ENCODE results near the gene LTBP2. TPM values are rescaled to one million over a fixed set of nuclear protein-coding genes. Genes with fewer than 3 reads are reported as not detected.

Gene LTBP2
- total and polyA plus RNA-seq, 7 donors = 0.46 to 71.2 (median 12.1) TPM

- no peak overlapping the region for H3K4me3 ChIP-seq
- no peak overlapping the region for H3K27ac ChIP-seq
- no peak for DNase-seq
- H3K36me3 ChIP-seq = no peaks in the 10 kb centered on the region
- H3K4me1 ChIP-seq = no peaks in the 10 kb centered on the region
- no peaks in the 10 kb centered on the region for H3K9me3 ChIP-seq
- intact Hi-C loops (cut with DNase I) = no loop called here
- TF ChIP-seq CTCF (IDR thresholded peaks at IDR 0.05) = no peak
- no peak for TF ChIP-seq EP300 (IDR thresholded peaks at IDR 0.05)
- no peak for TF ChIP-seq POLR2A (IDR thresholded peaks at IDR 0.05)
- no peak for TF ChIP-seq POLR2AphosphoS5 (IDR thresholded peaks at IDR 0.05)
- H3K27me3 ChIP-seq = no peaks in the 10 kb centered on the region
- WGBS, 2 donors = 71 to 84% methylated on average over 10 of the region's 10 CpGs
These were observed 84.2 kb downstream of the LTBP2 start for GRCh38 chr14:74527736-74528280.

- TF ChIP-seq CTCF (IDR thresholded peaks at IDR 0.05) (no peak), EP300 (IDR thresholded peaks at IDR 0.05) (no peak), POLR2AphosphoS5 (IDR thresholded peaks at IDR 0.05) (no peak), POLR2A (IDR thresholded peaks at IDR 0.05) (no peak)
- no peaks in the 10 kb centered on the region for H3K27me3 ChIP-seq
- no peak overlapping the region for H3K4me3 ChIP-seq
- WGBS, 2 donors = 74 to 79% methylated on average over 10 of the region's 10 CpGs
- H3K36me3 ChIP-seq = no peaks in the 10 kb centered on the region
- H3K27ac ChIP-seq = no peak overlapping the region
- no peak for DNase-seq
- intact Hi-C loops (cut with DNase I) = no loop called here
- no peaks in the 10 kb centered on the region for H3K4me1 ChIP-seq
- H3K9me3 ChIP-seq = no peaks in the 10 kb centered on the region
These were observed 85.0 kb downstream of the LTBP2 start for GRCh38 chr14:74526854-74527585.

DNA sequence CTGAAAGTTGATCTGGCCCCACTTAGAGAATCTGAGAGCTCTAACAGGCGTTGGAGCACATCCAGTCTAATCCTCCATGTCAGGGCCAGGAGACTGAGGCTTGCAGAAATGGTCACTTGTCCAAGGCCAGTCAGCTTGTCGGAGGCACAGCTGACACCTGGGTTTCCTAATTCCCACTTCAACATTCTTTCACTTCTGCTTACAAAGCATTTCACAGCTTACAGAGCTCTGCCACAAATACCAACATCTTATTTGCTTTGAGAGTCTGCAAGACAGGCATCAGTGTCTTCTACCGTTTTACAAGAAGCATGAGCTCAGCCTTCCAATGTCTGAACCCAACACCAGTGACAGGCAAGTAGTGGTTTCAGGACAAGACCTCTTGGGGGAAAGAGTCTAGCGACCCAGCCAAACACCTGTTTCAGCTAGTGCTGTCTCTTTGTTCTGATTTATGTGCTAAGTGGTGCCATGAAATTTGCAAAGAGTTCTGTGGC is 86.6 kb downstream of the LTBP2 start:
- WGBS, 2 donors = 46 to 50% methylated on average over 4 of the region's 4 CpGs
- Histone ChIP-seq H3K4me3 (no peak overlapping the region), H3K27ac (no peak overlapping the region), H3K27me3 (no peaks in the 10 kb centered on the region), H3K9me3 (no peaks in the 10 kb centered on the region), H3K4me1 (no peaks in the 10 kb centered on the region), H3K36me3 (no peaks in the 10 kb centered on the region)
- no peak for TF ChIP-seq EP300 (IDR thresholded peaks at IDR 0.05)
- no peak for TF ChIP-seq POLR2AphosphoS5 (IDR thresholded peaks at IDR 0.05)
- DNase-seq = no peak
- intact Hi-C loops (cut with DNase I) = no loop called here

- H3K27ac ChIP-seq = no peak overlapping the region
- H3K27me3 ChIP-seq = no peaks in the 10 kb centered on the region
- intact Hi-C loops (cut with DNase I) = no loop called here
- H3K9me3 ChIP-seq = no peaks in the 10 kb centered on the region
- H3K36me3 ChIP-seq = no peaks in the 10 kb centered on the region
- no peak for DNase-seq
- H3K4me1 ChIP-seq = no peaks in the 10 kb centered on the region
- no peak overlapping the region for H3K4me3 ChIP-seq
- TF ChIP-seq EP300 (IDR thresholded peaks at IDR 0.05) = no peak
- no peak for TF ChIP-seq CTCF (IDR thresholded peaks at IDR 0.05)
- TF ChIP-seq POLR2AphosphoS5 (IDR thresholded peaks at IDR 0.05) = no peak
- TF ChIP-seq POLR2A (IDR thresholded peaks at IDR 0.05) = no peak
These were observed 87.3 kb downstream of the LTBP2 start for GRCh38 chr14:74524812-74525135.

DNA sequence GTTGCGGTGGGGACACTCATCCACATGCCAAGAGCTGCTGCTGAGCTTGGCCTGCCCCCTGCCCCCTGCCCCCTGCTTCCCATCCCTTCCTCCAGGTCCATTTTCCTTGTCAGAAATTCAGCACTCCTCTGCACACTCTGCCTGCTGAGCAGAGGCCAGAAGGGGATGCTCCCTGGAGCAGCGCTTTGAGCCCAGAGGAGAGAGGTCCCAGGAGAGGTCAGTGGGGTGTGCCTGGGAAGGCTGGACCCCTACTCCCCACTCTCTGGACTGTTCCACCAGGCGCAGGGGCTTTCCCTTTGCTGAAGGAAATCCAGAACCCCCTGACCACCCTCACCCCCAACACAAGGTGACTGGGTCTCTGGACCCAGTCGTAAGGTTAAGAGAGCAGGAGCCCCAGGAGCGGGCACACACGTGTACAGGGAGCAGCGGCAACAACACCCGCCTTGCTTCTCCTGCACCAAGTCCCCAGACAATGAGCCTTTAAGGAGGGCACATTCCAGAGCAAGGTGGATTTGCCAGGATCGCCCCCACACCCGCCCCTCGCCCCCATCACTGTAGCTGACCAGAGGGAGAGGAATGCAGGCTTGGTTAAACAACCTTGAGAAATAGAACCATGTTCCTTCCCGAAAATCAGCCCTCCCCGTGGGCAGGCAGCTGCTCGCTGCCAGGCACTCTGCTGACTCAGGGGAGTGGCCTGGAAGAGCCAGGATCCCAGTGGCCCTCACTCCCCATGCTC is 87.8 kb downstream of the LTBP2 start:
- H3K36me3 ChIP-seq = no peaks in the 10 kb centered on the region
- H3K9me3 ChIP-seq = no peaks in the 10 kb centered on the region
- no peak overlapping the region for H3K27ac ChIP-seq
- no peak for DNase-seq
- TF ChIP-seq CTCF (IDR thresholded peaks at IDR 0.05) (no peak), EP300 (IDR thresholded peaks at IDR 0.05) (no peak), POLR2A (IDR thresholded peaks at IDR 0.05) (no peak), POLR2AphosphoS5 (IDR thresholded peaks at IDR 0.05) (no peak)
- no peak overlapping the region for H3K4me3 ChIP-seq
- no peaks in the 10 kb centered on the region for H3K27me3 ChIP-seq
- intact Hi-C loops (cut with DNase I) = no loop called here
- H3K4me1 ChIP-seq = no peaks in the 10 kb centered on the region
- WGBS, 2 donors = 53 to 70% methylated on average over 14 of the region's 14 CpGs

Measured in sigmoid colon (tissue), 7 donors.